ENCODE data around the gene ERCC1. TPM values are rescaled to one million over a fixed set of nuclear protein-coding genes. Genes with fewer than 3 reads are reported as not detected.

ERCC1 gene
- total RNA-seq, 1 experiment from 2014 or later = 62.4 TPM

DNA sequence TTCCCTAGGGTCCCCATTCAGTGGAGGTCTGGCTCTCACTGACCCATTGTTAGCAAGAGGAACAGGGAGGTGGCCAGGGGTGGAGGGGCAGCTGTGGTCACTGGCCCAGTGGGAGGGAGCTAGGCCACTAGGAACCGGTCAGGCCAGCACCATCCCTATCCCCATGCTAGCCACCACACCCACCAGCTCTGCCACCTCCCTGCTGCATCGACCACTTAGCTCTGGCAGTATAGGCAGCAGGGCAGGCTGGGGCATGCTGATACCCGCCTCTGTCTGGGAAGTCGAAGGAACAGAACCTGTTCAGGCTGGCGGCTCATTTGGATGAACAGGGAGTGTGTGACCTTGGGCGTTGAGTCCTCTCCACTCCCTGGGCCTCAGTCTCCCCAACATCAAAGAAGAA is 23.5 kb downstream of the ERCC1 start:
- Histone ChIP-seq H4K8ac (replicated peaks; ENCODE audit: insufficient read length, low read depth, low read length) (no peak overlapping the region), H3K4me2 (ENCODE audit: insufficient read depth, insufficient read length, low read length) (no peak overlapping the region)

More for the DNA sequence above, 23.5 kb downstream of the ERCC1 start:
- Histone ChIP-seq H2BK20ac (ENCODE audit: low read depth, low read length, poor library complexity, severe bottlenecking) (no peak overlapping the region), H3T11ph (ENCODE audit: low read length) (no peak overlapping the region), H3K4ac (ENCODE audit: low read depth, low read length) (no peak overlapping the region), H2AK5ac (ENCODE audit: insufficient read length, low read length) (no peak overlapping the region), H3K23me2 (ENCODE audit: insufficient read length, low read depth, low read length, poor library complexity, severe bottlenecking) (peaks cover 12% of the 10 kb centered on the region), H4K5ac (ENCODE audit: insufficient read length, low read depth, low read length) (no peak overlapping the region), H3K9me3 (ENCODE audit: control insufficient read depth, low read depth, low read length) (no peaks in the 10 kb centered on the region), H2AFZ (ENCODE audit: low read length) (no peak overlapping the region), H3K14ac (ENCODE audit: insufficient read depth, low read length) (no peak overlapping the region), H3K56ac (ENCODE audit: insufficient read length, low read depth, low read length) (no peak overlapping the region), H4K91ac (ENCODE audit: insufficient read length, low read depth, low read length) (no peak overlapping the region), H3K79me1 (ENCODE audit: insufficient read depth, low read depth, low read length, poor library complexity, severe bottlenecking) (no peaks in the 10 kb centered on the region), H2BK120ac (ENCODE audit: low read depth, low read length, poor library complexity, severe bottlenecking) (no peak overlapping the region), H3K27ac (ENCODE audit: insufficient read length, low read depth, low read length) (no peak overlapping the region), H3K79me2 (ENCODE audit: insufficient read depth, low read length) (no peaks in the 10 kb centered on the region), H3K23ac (ENCODE audit: insufficient read length, low read depth, low read length) (no peak overlapping the region), H4K20me1 (ENCODE audit: control insufficient read depth, insufficient read depth, insufficient read length) (no peaks in the 10 kb centered on the region), H2BK12ac (ENCODE audit: insufficient read length, low read depth, low read length) (no peak overlapping the region), H2BK15ac (ENCODE audit: low read depth, low read length) (no peak overlapping the region), H3K18ac (ENCODE audit: insufficient read length, low read depth, low read length) (no peak overlapping the region), H3K27me3 (ENCODE audit: insufficient read depth, low read length) (no peaks in the 10 kb centered on the region; the same call in 1 of the 2 replicates), H3K4me1 (ENCODE audit: insufficient read depth, low read length) (peaks cover 7% of the 10 kb centered on the region; the same call in 1 of the 2 replicates), H3K9ac (ENCODE audit: extremely low read depth, insufficient read length, low read length) (no peak overlapping the region), H2BK5ac (ENCODE audit: insufficient read length, low read length) (no peak overlapping the region)
- peaks cover 26 to 39% of the 10 kb centered on the region in 2 experiments for H3K4me1 Mint-ChIP-seq
- TF ChIP-seq, protein P1, sequence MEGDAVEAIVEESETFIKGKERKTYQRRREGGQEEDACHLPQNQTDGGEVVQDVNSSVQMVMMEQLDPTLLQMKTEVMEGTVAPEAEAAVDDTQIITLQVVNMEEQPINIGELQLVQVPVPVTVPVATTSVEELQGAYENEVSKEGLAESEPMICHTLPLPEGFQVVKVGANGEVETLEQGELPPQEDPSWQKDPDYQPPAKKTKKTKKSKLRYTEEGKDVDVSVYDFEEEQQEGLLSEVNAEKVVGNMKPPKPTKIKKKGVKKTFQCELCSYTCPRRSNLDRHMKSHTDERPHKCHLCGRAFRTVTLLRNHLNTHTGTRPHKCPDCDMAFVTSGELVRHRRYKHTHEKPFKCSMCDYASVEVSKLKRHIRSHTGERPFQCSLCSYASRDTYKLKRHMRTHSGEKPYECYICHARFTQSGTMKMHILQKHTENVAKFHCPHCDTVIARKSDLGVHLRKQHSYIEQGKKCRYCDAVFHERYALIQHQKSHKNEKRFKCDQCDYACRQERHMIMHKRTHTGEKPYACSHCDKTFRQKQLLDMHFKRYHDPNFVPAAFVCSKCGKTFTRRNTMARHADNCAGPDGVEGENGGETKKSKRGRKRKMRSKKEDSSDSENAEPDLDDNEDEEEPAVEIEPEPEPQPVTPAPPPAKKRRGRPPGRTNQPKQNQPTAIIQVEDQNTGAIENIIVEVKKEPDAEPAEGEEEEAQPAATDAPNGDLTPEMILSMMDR (conservative IDR thresholded peaks at IDR 0.05) = no peak
- WGBS (ENCODE audit: extremely low coverage, insufficient read length, low lambda C conversion rate) = no CpG with 5 or more reads among the region's 6 CpGs
- H3K36me3 Mint-ChIP-seq (ENCODE audit: insufficient read depth in 1 of 3, low read depth in 3 of 3) = peaks cover 0 to 5% (median 0%) of the 10 kb centered on the region in 3 experiments; a peak in 3 of 7 replicates
- H3K27me3 Mint-ChIP-seq (ENCODE audit: low read depth) = peaks cover 7% of the 10 kb centered on the region
- H3K27ac Mint-ChIP-seq = no peak overlapping the region
- no peak overlapping the region for H3K4me3 Mint-ChIP-seq
- peak; percentile 33 for DNase-seq
- H3K9me3 Mint-ChIP-seq = no peaks in the 10 kb centered on the region

Data from H9 (cell line).